Measurements from ENCODE around the gene EYS.
"Not testable (repeated sequence)": the region's sequence is repeated elsewhere in the genome, so short reads cannot be mapped to it uniquely, and the experiment has no call there.

Gene EYS

GRCh38 chr6:64289931-64290330 is 1417.1 kb downstream of the EYS start:
- no peak for DNase-seq (ENCODE audit: low read depth, low spot score)
- H3K27ac ChIP-seq, result no peak overlapping the region

GRCh38 chr6:64288351-64288750 is 1418.7 kb downstream of the EYS start:
- H3K27ac ChIP-seq, result no peak overlapping the region

GRCh38 chr6:64281167-64281566 is 1425.9 kb downstream of the EYS start:
- no peak overlapping the region for H3K27ac ChIP-seq
- DNase-seq (ENCODE audit: low read depth, low spot score), result no peak

More at GRCh38 chr6:64288351-64288750, 1418.7 kb downstream of the EYS start:
- no peak for DNase-seq (ENCODE audit: low read depth, low spot score)

GRCh38 chr6:64280569-64280968 is 1426.5 kb downstream of the EYS start:
- no peak overlapping the region for H3K27ac ChIP-seq
- DNase-seq (ENCODE audit: low read depth, low spot score), result no peak

- DNase-seq (ENCODE audit: low read depth, low spot score), result no peak
Observed at GRCh38 chr6:64270083-64270482, 1436.9 kb downstream of the EYS start.

GRCh38 chr6:64266351-64266821 is 1440.6 kb downstream of the EYS start:
- no peak for DNase-seq (ENCODE audit: low read depth, low spot score)
- no peak overlapping the region for H3K27ac ChIP-seq

More at GRCh38 chr6:64270083-64270482, 1436.9 kb downstream of the EYS start:
- H3K27ac ChIP-seq, result no peak overlapping the region

- DNase-seq (ENCODE audit: low read depth, low spot score), result no peak
- no peak overlapping the region for H3K27ac ChIP-seq
Observed at GRCh38 chr6:64263778-64264177, 1443.2 kb downstream of the EYS start.

GRCh38 chr6:64259372-64259771 is 1447.7 kb downstream of the EYS start:
- H3K27ac ChIP-seq, result no peak overlapping the region
- DNase-seq (ENCODE audit: low read depth, low spot score), result no peak

GRCh38 chr6:64258752-64259151 is 1448.3 kb downstream of the EYS start:
- H3K27ac ChIP-seq, result no peak overlapping the region

GRCh38 chr6:64258302-64258701 is 1448.7 kb downstream of the EYS start:
- DNase-seq (ENCODE audit: low read depth, low spot score), result no peak
- no peak overlapping the region for H3K27ac ChIP-seq

More at GRCh38 chr6:64258752-64259151, 1448.3 kb downstream of the EYS start:
- no peak for DNase-seq (ENCODE audit: low read depth, low spot score)

GRCh38 chr6:64257586-64257985 is 1449.4 kb downstream of the EYS start:
- DNase-seq (ENCODE audit: low read depth, low spot score), result no peak
- no peak overlapping the region for H3K27ac ChIP-seq

- no peak overlapping the region for H3K27ac ChIP-seq
- DNase-seq (ENCODE audit: low read depth, low spot score), result no peak
Observed at GRCh38 chr6:64256483-64256882, 1450.5 kb downstream of the EYS start.

GRCh38 chr6:64255000-64255399 is 1452.0 kb downstream of the EYS start:
- H3K27ac ChIP-seq, result no peak overlapping the region
- DNase-seq (ENCODE audit: low read depth, low spot score), result no peak

- H3K27ac ChIP-seq, result peak overlapping the region; percentile 38
- DNase-seq (ENCODE audit: low read depth, low spot score), result peak; percentile 12
Observed at GRCh38 chr6:64254558-64254957, 1452.5 kb downstream of the EYS start.

- H3K27ac ChIP-seq, result no peak overlapping the region
- DNase-seq (ENCODE audit: low read depth, low spot score), result no peak
Observed at GRCh38 chr6:64252256-64252655, 1454.8 kb downstream of the EYS start.

GRCh38 chr6:64250126-64250525 is 1456.9 kb downstream of the EYS start:
- no peak overlapping the region for H3K27ac ChIP-seq
- no peak for DNase-seq (ENCODE audit: low read depth, low spot score)

GRCh38 chr6:64249115-64249514 is 1457.9 kb downstream of the EYS start:
- DNase-seq (ENCODE audit: low read depth, low spot score), result no peak
- no peak overlapping the region for H3K27ac ChIP-seq

GRCh38 chr6:64243618-64244017 is 1463.4 kb downstream of the EYS start:
- DNase-seq (ENCODE audit: low read depth, low spot score), result no peak

GRCh38 chr6:64238908-64239307 is 1468.1 kb downstream of the EYS start:
- not testable (repeated sequence) for H3K27ac ChIP-seq; DNase-seq (ENCODE audit: low read depth, low spot score)

More at GRCh38 chr6:64243618-64244017, 1463.4 kb downstream of the EYS start:
- no peak overlapping the region for H3K27ac ChIP-seq

GRCh38 chr6:64238071-64238470 is 1469.0 kb downstream of the EYS start:
- H3K27ac ChIP-seq, result no peak overlapping the region
- no peak for DNase-seq (ENCODE audit: low read depth, low spot score)

GRCh38 chr6:64233746-64234145 is 1473.3 kb downstream of the EYS start:
- H3K27ac ChIP-seq, result no peak overlapping the region
- DNase-seq (ENCODE audit: low read depth, low spot score), result no peak

GRCh38 chr6:64231928-64232327 is 1475.1 kb downstream of the EYS start:
- no peak for DNase-seq (ENCODE audit: low read depth, low spot score)
- no peak overlapping the region for H3K27ac ChIP-seq

GRCh38 chr6:64230530-64230929 is 1476.5 kb downstream of the EYS start:
- H3K27ac ChIP-seq, result no peak overlapping the region

More at GRCh38 chr6:64230530-64230929, 1476.5 kb downstream of the EYS start:
- no peak for DNase-seq (ENCODE audit: low read depth, low spot score)

Measured in epithelial cell of prostate (primary cell).